Activated naive CD4-positive, alpha-beta T cell treated with anti-CD3 and anti-CD28 coated beads, Interleukin-2, amount 50 U/mL, for 16 hours (primary cell): ENCODE data around the gene LRRC36.

Experiments
- DNase-seq: peaks from one replicate; pipeline ENCODE4 v3.0.0-alpha.2; 2020

The LRRC36 gene, protein sequence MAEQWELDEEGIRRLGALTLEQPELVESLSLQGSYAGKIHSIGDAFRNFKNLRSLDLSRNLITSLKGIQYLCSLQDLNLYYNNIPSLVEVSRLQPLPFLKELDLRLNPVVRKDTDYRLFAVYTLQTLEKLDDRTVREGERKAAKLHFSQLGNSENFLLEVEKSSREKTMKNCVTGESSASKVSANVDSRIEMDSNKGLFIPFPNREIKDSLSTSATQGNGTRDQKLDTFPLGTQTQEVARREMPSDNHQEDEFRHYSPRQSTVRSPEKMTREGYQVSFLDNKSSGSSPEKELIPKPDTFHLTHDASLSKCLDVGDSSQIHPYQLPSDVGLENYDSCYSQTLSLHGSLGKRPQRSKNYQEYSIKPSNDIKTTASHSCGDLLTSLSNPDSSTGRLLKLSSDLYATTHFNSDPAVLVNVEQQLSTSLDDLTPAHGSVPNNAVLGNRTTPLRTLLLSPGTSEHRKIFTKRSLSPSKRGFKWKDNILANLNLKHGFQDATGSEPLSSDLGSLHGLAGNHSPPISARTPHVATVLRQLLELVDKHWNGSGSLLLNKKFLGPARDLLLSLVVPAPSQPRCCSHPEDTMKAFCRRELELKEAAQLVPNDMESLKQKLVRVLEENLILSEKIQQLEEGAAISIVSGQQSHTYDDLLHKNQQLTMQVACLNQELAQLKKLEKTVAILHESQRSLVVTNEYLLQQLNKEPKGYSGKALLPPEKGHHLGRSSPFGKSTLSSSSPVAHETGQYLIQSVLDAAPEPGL

DNA sequence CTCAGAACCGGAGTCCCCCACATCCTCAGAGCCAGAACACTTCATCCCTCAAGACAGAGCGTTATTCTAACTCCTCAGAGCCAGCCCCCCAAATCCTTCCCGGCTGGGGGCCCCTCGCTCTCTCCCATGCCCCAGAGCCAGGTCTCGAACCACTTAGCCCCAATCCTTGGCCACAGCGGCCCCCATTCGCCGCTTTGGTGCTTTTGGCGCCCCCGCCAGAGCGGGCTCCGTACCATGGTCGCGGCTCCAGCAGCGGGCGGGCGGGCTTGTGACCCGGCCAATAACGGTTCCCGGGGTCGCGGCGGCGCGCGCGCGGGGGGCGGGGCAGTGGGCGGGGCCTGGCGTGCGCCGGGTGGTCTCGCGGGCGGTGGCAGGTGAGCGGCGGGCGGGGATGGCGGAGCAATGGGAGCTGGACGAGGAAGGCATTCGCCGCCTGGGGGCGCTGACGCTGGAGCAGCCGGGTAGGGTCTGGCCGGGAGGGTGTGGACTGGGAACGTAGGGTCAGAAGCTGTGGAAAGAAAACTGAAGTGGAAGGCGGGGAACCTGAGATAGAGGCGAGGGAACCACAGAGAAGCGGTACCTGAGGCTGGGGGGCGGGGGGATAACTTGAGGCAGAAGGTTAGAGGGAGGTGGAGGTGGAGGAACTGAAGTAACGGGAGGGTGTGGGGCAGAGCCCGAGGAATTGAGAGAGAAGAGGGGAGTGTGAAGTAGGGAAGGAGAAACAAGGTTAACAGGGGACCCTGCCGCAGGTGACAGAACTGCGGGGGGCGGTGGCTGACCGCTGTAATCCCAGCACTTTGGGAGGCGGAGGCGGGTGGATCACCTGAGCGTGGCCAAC is at the start of gene LRRC36, which contains the start of gene KCTD19:
Gene LRRC36 (plus strand): TSS at position 344 of the 838 bp plus-strand sequence. CDS start 48 bp downstream, at position 392.
Gene KCTD19 (minus strand): TSS at position 270 of the 838 bp plus-strand sequence. CDS start 34 bp downstream, at position 236.
- peak; percentile 56 for DNase-seq

GRCh38 chr16:67277294-67277998 is 49.2 kb upstream of the LRRC36 start:
- DNase-seq: no peak

- DNase-seq: no peak
These were observed 48.4 kb upstream of the LRRC36 start for GRCh38 chr16:67277999-67278772.

DNA sequence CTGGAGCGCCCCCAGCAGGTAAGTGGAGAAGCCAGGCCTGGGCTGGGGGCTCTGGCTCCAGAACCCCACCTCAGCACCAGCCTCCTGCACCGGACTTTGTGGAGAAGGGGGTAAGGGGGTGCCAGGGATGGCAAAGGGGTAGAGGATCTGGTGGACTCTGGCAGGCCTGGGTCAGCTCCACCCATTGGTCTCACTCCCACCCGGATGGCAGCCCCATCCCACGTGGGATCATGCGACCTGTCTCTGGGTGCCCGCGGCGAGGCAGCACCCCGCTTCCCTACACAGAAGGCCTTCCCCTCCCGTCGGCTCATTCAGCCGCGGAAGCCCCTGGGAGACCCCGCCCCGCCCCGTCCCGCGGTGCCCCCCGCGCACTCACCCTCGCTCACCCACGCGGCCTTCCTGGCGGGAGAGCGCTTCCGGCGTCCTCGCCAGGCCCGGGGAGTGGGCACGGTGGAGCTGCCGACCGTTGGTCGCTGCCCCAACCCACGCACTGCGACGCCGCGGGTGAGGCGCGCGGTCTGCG is 47.8 kb upstream of the LRRC36 start:
- peak; percentile 56 for DNase-seq

DNA sequence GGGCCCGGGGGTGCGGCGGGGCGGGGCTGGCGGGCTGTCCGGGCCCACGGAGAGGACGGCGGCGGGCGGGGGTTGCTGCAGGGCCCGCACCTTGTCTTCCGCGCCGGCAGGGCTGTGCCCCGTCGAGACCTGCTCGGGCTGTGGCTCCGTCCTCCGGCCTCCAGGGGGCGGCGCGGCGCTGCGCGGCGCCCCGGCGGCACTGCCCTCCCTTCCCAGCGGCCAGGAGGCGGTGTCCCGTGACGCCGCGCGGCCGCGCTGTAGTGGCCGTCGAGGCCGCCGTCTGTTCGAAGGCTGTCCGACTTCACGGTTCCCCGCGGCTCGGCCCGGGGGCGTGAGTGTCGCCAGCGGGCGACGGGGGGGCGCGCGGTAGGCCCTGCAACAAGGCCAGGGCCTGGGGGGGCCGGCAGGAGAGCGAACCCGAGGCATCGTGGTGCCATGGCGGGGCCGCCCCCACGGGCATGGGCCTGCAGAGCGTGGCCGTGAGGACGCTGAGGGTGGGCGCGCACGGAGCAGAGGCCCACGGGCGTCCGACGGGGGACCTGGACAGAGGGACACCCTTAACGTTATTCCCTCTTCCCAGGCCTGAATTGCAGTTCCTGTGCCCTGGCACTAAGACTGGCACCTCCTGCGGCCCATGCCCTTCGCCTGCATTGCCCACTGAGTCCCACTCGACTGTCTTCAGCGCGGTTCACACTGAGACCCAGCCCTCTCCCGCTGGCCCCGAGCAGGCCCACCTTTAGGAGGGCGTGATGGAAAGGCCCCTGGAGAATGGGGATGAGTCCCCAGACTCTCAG is 47.1 kb upstream of the LRRC36 start, which contains the start of gene PLEKHG4:
Gene PLEKHG4 (plus strand): TSS at position 237 of the 794 bp plus-strand sequence. CDS start 513 bp downstream, at position 750.
- DNase-seq: peak; percentile 85

DNA sequence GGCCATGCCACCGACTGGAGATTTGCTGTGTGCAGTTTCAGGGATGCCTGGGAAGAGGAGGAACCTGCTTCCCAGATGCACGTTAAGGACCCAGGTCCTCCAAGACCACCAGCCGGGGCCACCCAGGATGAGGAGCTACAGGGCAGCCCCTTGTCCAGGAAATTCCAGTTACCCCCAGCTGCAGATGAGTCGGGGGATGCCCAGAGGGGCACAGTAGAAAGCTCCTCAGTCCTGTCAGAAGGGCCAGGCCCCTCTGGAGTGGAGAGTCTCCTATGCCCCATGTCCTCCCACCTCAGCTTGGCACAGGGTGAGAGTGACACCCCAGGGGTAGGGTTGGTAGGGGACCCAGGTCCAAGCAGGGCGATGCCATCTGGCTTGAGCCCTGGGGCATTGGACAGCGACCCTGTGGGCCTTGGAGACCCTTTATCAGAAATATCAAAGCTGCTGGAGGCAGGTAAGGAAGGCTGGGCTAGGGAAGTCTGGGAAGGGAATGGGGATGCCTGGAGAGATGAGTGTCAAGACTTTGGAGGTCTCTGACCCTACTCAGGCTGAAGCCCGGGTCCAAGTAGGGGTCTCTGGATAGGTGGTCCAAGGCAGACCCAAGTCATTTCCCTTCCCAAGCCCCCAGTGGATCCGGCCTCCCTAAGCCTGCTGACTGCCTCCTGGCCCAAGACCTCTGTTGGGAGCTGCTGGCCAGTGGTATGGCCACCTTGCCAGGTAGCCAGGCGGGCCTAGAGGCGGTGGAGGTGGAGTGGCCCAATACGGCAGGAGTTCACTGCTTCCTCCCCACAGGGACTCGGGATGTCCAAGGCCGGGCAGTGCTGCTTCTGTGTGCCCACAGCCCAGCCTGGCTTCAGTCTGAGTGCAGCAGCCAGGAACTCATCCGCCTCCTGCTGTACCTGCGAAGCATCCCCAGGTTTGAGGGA is 46.3 kb upstream of the LRRC36 start:
- DNase-seq: no peak

GRCh38 chr16:67281536-67282446 is 44.8 kb upstream of the LRRC36 start:
- no peak for DNase-seq

DNA sequence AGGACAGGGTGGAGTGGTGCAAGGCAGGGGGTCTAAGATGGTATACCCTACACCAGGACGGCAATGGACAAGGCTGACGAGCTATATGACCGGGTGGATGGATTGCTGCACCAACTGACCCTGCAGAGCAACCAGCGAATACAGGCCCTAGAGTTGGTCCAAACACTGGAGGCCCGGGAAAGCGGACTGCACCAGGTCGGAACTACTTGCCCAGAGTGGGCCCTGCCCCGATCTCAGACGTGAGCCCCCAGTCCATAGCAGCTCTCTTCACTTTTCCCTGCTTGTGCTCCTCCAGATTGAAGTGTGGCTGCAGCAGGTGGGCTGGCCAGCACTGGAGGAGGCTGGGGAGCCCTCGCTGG is 44.2 kb upstream of the LRRC36 start:
- DNase-seq: no peak

GRCh38 chr16:67283039-67283825 is 43.4 kb upstream of the LRRC36 start:
- no peak for DNase-seq

- DNase-seq: no peak
These were observed 42.6 kb upstream of the LRRC36 start for GRCh38 chr16:67283826-67284555.

GRCh38 chr16:67284699-67285646 is 41.6 kb upstream of the LRRC36 start:
- DNase-seq: no peak

DNA sequence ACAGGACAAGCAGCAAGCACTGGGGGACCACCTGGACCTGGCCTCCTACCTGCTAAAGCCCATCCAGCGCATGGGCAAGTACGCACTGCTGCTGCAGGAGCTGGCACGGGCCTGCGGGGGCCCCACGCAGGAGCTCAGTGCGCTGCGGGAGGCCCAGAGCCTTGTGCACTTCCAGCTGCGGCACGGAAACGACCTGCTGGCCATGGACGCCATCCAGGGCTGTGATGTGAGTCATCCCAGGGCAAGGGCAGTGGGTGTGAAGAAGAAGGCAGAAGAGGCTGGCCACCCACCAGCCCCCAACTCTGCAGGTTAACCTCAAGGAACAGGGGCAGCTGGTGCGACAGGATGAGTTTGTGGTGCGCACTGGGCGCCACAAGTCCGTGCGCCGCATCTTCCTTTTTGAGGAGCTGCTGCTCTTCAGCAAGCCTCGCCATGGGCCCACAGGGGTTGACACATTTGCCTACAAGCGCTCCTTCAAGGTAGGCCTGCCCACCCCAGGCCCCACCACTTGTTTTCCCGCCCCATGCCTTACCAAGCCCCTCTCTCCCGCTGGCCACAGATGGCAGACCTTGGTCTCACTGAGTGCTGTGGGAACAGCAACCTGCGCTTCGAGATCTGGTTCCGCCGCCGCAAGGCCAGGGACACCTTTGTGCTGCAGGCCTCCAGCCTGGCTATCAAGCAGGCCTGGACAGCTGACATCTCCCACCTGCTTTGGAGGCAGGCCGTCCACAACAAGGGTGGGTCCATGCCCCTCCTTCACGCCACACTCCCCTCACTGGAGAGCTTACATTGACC is 40.0 kb upstream of the LRRC36 start:
- DNase-seq: no peak

DNA sequence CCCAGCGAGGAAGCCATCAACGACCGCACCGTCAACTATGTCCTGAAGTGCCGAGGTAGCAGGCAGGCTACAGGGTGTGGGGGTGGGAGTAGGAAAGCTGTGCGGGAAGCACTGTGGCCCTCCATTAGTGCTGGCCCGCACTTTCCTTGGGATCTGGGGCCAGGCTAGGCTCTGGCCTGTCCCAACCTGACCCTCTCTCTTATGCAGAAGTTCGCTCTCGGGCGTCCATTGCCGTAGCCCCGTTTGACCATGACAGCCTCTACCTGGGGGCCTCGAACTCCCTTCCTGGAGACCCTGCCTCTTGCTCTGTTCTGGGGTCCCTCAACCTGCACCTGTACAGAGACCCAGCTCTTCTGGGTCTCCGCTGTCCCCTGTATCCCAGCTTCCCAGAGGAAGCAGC is 38.7 kb upstream of the LRRC36 start:
- DNase-seq: no peak

GRCh38 chr16:67291461-67291860 is 35.2 kb upstream of the LRRC36 start:
- DNase-seq: no peak
